GM12892 (cell line): ENCODE results near the gene BPIFB1.

Source experiments
- POLR2A ChIP-seq: IDR thresholded peaks from 2 replicates; pipeline ENCODE4 v1.6.1; 2011; ENCODE audit warnings: low read depth, low read length, control low read depth
- POLR2AphosphoS5 ChIP-seq: IDR thresholded peaks from 2 replicates; pipeline ENCODE4 v1.6.1; 2011; ENCODE audit warnings: low read depth, low read length, control low read depth

DNA sequence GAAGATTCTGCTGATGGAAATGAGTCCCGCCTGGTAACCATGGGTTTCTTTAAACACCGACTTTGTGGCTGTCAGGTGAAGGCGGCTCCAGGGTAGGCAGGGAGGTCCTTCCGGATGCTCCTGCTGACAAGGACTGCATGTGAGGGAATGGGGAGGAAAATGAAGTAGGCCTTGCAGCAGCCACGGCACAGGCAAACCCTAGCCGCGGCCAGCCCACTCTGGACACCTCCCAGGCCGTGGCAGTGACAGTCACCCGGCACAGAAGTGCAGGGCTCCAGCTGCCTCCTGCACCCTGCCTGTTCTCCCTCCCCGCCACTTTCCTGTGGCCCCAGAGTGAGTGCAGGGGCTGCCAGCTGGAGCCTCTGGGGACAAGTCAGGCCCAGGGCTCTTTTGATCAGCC lies 21.0 kb downstream of the BPIFB1 start:
- TF ChIP-seq POLR2A (no peak), POLR2AphosphoS5 (no peak)
